Pancreas (tissue), 10 donors: ENCODE data around the gene ZBTB18. TPM values are rescaled to one million over a fixed set of nuclear protein-coding genes. Genes with fewer than 3 reads are reported as not detected.

Experiments used
- ATAC-seq, 4 donors: fragments of 200-7000 bp; cut with Tn5 transposase; one replicate each; pipeline versions ENCODE4 v1.8.0 to v1.9.1; 2020; ENCODE audit warnings: mild to moderate bottlenecking in 4 of 4, moderate library complexity in 4 of 4
- DNase-seq, 6 donors: peaks; one replicate each; pipeline ENCODE4 v3.0.0-alpha.2; 2020
- FAIRE-seq: peaks from 2 replicates; lab custom pipeline; 2012; peaks lifted over from hg19 to GRCh38; lab: Jason Lieb, UNC
- H3K27ac ChIP-seq, 4 donors: fragments of 200-600 bp; sonication (generic); 1 replicate in 3 of 4; 2 replicates in 1 of 4; pipeline versions ENCODE4 v1.5.0 to v1.8.0; 2020
- H3K27me3 ChIP-seq, 4 donors: fragments of 200-600 bp; one replicate each; pipeline ENCODE4 v1.8.0; 2021
- H3K36me3 ChIP-seq, 3 donors: fragments of 200-600 bp; sonication (generic) in 1 of 3; one replicate each; pipeline versions ENCODE4 v1.5.0 to v1.8.0; 2020 to 2021
- H3K4me1 ChIP-seq, 3 donors: fragments of 200-600 bp; one replicate each; pipeline ENCODE4 v1.8.0; 2021
- H3K4me3 ChIP-seq, 4 donors: fragments of 200-600 bp; sonication (generic) in 2 of 4; one replicate each; pipeline versions ENCODE4 v1.5.0 to v1.8.0; 2020 to 2021
- H3K9me3 ChIP-seq, 4 donors: fragments of 200-600 bp; one replicate each; pipeline ENCODE4 v1.8.0; 2021
- WGBS, 2 donors: extraction: QIAGEN DNeasy Blood & Tissue Kit; methylation state at CpG; one replicate each; pipeline ENCODE4 v1.1.7; 2013; 5-methylcytosine and 5-hydroxymethylcytosine counted together
- intact Hi-C, 3 donors: fragments of 100-400 bp; cut with DNase I; formaldehyde crosslinking; loops; one replicate each; pipeline versions ENCODE4 v1.11.1 to v1.14.2; 2022
- polyA plus RNA-seq, 2 donors: library from polyadenylated mRNA; stranded (reverse); fragments of 200-250 nt; gene quantifications; one replicate each; pipeline ENCODE4 v1.2.3, GENCODE V29; 2013
- total RNA-seq, 6 donors: library from RNA; stranded (reverse); fragmentation: NEBNext Ultra II Directional in 4 of 6; extraction: Animal tissue kit (Norgen Biotek cat#: 25700) in 4 of 6; gene quantifications; one replicate each; pipeline versions ENCODE4 v1.2.1 to v1.2.4, GENCODE V29; 2021 to 2023
- TF ChIP-seq, protein P1 (sequence below), 4 donors: fragments of 200-600 bp; sonication (generic) in 3 of 4; IDR thresholded peaks; one replicate each; pipeline versions ENCODE4 v1.5.0 to v1.8.0; 2021; ENCODE audit warnings: antibody characterized with exemption in 4 of 4
- donor health status: healthy with polysubstance abuse.
- donor health status: DM: no; HTN: no; CAD: no; lungs with moderate emphysema.
- donor health status: DM: no; HTN: no; CAD: no.
- donor health status: control.
- donor health status: control.
- donor health status: Bipolar disorder and iron deficiency.
- donor health status: DM: yes; HTN: yes; CAD: no.
- donor health status: DM: no; HTN: no; CAD: no.
- donor health status: DM: no; HTN: no; CAD: no.
- donor health status: DM: yes; HTN: yes; CAD: no.

ZBTB18 gene
- total and polyA plus RNA-seq, 8 donors, result 12.8 to 18.5 (median 14.5) TPM

DNA sequence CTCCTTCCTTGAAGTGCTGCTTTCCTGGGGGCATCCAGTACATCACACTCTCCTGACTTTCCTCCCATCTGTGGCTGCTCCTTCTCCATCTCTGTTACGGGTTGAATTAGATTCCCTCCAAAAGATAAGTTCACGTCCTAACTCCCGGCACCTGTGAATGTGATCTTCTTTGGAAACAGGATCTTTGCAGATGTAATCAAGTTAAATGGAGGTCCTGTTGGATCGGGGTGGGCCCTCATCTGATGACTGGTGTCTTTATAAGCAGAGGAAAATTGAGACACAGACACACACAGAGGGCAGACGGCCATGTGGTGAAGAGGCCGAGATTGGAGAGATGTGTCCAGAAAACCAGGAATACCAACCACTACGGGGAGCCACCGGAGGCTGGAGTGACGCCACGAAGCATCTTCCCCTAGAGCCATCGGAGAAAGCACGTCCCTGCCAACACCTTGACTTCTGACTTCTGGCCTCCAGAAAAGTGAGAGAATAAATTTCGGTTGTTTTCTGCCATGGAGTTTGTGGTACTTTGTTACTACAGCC is 36.0 kb downstream of the ZBTB18 start:
- no peak for FAIRE-seq
- Histone ChIP-seq H3K4me3 (no peak overlapping the region), H3K9me3 (no peaks in the 10 kb centered on the region), H3K36me3 (no peaks in the 10 kb centered on the region), H3K27ac (no peak overlapping the region), H3K4me1 (peaks cover 0 to 9% (median 0%) of the 10 kb centered on the region in 3 donors), H3K27me3 (no peaks in the 10 kb centered on the region)
- DNase-seq, result no peak
- WGBS, 2 donors, result 90 to 97% methylated on average over 13 of the region's 13 CpGs
- intact Hi-C loops, result no loop called here
- TF ChIP-seq, protein P1, sequence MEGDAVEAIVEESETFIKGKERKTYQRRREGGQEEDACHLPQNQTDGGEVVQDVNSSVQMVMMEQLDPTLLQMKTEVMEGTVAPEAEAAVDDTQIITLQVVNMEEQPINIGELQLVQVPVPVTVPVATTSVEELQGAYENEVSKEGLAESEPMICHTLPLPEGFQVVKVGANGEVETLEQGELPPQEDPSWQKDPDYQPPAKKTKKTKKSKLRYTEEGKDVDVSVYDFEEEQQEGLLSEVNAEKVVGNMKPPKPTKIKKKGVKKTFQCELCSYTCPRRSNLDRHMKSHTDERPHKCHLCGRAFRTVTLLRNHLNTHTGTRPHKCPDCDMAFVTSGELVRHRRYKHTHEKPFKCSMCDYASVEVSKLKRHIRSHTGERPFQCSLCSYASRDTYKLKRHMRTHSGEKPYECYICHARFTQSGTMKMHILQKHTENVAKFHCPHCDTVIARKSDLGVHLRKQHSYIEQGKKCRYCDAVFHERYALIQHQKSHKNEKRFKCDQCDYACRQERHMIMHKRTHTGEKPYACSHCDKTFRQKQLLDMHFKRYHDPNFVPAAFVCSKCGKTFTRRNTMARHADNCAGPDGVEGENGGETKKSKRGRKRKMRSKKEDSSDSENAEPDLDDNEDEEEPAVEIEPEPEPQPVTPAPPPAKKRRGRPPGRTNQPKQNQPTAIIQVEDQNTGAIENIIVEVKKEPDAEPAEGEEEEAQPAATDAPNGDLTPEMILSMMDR (IDR thresholded peaks at IDR 0.05), result no peak
- ATAC-seq, result no peak

DNA sequence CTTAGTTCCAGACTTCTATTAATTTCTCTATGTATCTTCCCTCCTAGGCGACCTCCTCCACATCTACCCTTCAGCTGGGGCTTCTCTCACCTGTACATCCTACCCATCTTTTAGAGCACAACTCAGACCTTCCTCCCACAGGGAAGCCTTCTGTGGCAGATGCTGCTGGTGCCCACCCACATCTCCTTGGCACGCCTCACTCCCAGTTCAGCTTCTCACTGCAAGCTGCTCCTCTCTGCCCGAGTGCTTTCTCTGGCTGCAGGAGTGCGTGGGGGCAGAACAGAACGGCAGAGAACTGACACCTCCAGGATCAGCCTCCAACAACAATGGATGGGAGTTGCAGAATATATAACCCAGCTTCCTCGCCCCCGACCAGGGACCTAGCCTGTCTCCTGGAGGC is 36.5 kb downstream of the ZBTB18 start:
- FAIRE-seq, result no peak
- no peaks in the 10 kb centered on the region for H3K27me3 ChIP-seq
- ATAC-seq, result no peak
- TF ChIP-seq, protein P1 (IDR thresholded peaks at IDR 0.05), result no peak
- no peaks in the 10 kb centered on the region for H3K36me3 ChIP-seq
- no peaks in the 10 kb centered on the region for H3K9me3 ChIP-seq
- no peak overlapping the region for H3K4me3 ChIP-seq
- no peak for DNase-seq
- H3K27ac ChIP-seq, result no peak overlapping the region
- 67 to 71% methylated on average over 7 of the region's 7 CpGs for WGBS, 2 donors
- intact Hi-C loops, result no loop called here
- peaks cover 0 to 9% (median 0%) of the 10 kb centered on the region in 3 donors for H3K4me1 ChIP-seq

DNA sequence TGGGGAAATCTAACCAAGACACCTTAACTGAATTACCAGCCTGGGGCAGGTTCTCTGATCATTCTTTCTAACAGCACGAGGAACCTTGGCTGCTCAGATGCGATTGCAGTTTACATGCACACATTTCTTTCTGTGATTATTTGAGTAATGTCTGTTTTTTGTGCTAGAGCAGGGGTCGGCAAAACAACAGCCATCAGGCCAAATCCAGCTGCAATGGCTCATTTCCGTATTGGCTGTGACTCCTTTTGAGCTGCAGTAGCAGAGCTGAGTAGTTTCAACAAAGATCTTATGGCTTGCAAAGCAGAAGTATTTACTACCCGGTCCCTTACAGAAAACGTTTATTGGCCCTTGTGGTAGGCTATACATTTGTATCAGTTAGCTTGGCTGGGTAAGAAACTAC is 37.1 kb downstream of the ZBTB18 start:
- no peaks in the 10 kb centered on the region for H3K9me3 ChIP-seq
- no peak overlapping the region for H3K27ac ChIP-seq
- no peaks in the 10 kb centered on the region for H3K27me3 ChIP-seq
- no peak for FAIRE-seq
- TF ChIP-seq, protein P1 (IDR thresholded peaks at IDR 0.05), result no peak
- WGBS, 2 donors, result 76 to 82% methylated on average over 6 of the region's 6 CpGs
- H3K4me3 ChIP-seq, result no peak overlapping the region
- intact Hi-C loops, result no loop called here
- ATAC-seq, result no peak
- no peak for DNase-seq
- peaks cover 0 to 9% (median 0%) of the 10 kb centered on the region in 3 donors for H3K4me1 ChIP-seq
- no peaks in the 10 kb centered on the region for H3K36me3 ChIP-seq

DNA sequence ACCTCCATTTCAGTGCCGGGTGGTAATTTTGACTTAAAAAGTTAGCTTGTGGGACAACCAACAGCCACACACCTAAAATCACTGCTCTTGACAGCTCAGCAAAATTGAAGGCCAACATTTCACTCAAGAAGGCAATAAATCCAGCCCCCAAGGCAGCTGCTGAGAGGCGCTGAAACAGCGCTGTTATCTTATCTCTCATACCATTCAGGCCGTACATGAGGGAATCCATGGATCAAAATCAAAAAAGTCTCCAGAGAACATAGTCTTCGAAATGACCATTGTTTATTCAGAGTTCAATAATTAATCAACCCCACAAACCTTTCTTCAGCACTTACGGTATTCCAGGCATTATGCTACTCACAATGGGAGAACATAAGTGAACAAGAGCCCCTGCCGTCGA is 38.5 kb downstream of the ZBTB18 start:
- intact Hi-C loops, result no loop called here
- TF ChIP-seq, protein P1 (IDR thresholded peaks at IDR 0.05), result no peak
- WGBS, 2 donors, result 18 to 20% methylated on average over 8 of the region's 8 CpGs
- Histone ChIP-seq H3K27ac (peak overlapping the region in 2 of 4 donors; percentile 17 to 44), H3K36me3 (no peaks in the 10 kb centered on the region), H3K27me3 (no peaks in the 10 kb centered on the region), H3K9me3 (no peaks in the 10 kb centered on the region), H3K4me3 (no peak overlapping the region), H3K4me1 (peaks cover 0 to 9% (median 0%) of the 10 kb centered on the region in 3 donors)
- no peak for FAIRE-seq
- peak in 2 of 4 donors; percentile 12 to 49 for ATAC-seq
- DNase-seq, result no peak

DNA sequence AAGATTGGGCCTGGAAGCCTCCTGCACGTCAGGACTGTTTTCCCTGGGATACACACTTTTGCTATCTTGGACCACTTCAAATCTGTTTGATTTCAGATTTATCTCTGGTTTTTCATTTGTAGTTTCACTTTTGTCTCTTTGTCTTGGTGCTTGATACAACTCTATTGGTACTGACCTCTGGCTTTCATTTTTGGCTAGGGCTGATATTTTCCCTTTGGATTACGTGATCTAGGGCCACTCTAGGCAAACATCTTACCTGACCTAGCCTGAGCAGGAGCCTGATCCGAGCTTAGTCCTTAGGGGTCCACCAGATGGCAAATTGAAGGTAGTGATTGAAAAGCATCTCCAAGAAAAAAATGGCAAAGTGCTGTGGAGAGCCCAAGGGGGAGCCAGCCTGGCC is 39.6 kb downstream of the ZBTB18 start:
- TF ChIP-seq, protein P1 (IDR thresholded peaks at IDR 0.05), result no peak
- H3K9me3 ChIP-seq, result no peaks in the 10 kb centered on the region
- 33 to 54% methylated on average over 3 of the region's 3 CpGs for WGBS, 2 donors
- H3K27ac ChIP-seq, result no peak overlapping the region
- ATAC-seq (no peak), FAIRE-seq (no peak), DNase-seq (no peak)
- peaks cover 0 to 9% (median 0%) of the 10 kb centered on the region in 3 donors for H3K4me1 ChIP-seq
- no peaks in the 10 kb centered on the region for H3K27me3 ChIP-seq
- H3K4me3 ChIP-seq, result no peak overlapping the region
- H3K36me3 ChIP-seq, result no peaks in the 10 kb centered on the region
- intact Hi-C loops, result no loop called here
